Osteoblast (primary cell): Measurements from ENCODE around the gene EIF3L. TPM values are rescaled to one million over a fixed set of nuclear protein-coding genes. Genes with fewer than 3 reads are reported as not detected.

Experiments used
- DNase-seq: peaks from one replicate; pipeline ENCODE4 v3.0.0; 2011; ENCODE audit warnings: low spot score, mixed read lengths; ENCODE audit not compliant: insufficient read length; ENCODE audit errors: missing footprints
- H2AFZ ChIP-seq: 2 replicates; pipeline ENCODE4 v1.6.0; 2011; ENCODE audit warnings: mild to moderate bottlenecking, low read length
- H3K27ac ChIP-seq: 2 replicates; pipeline ENCODE4 v1.5.1; 2011; ENCODE audit warnings: mild to moderate bottlenecking, low read depth, low read length, moderate library complexity
- H3K27me3 ChIP-seq: 2 replicates; pipeline ENCODE4 v1.6.0; 2012; ENCODE audit warnings: mild to moderate bottlenecking, control low read depth, inconsistent platforms, low read length, moderate library complexity; ENCODE audit not compliant: insufficient read depth
- H3K36me3 ChIP-seq: 2 replicates; pipeline ENCODE4 v1.5.1; 2011; ENCODE audit warnings: mild to moderate bottlenecking, low read length, control low read depth, moderate library complexity; ENCODE audit not compliant: insufficient read depth
- H3K4me1 ChIP-seq: 2 replicates; pipeline ENCODE4 v1.5.1; 2011; ENCODE audit warnings: mild to moderate bottlenecking, low read length, control low read depth, moderate library complexity; ENCODE audit not compliant: insufficient read depth
- H3K4me2 ChIP-seq: 2 replicates; pipeline ENCODE4 v1.6.0; 2011; ENCODE audit warnings: mild to moderate bottlenecking, low read length; ENCODE audit not compliant: insufficient read depth
- H3K4me3 ChIP-seq: fragments of 200-600 bp; sonication (generic); 3 replicates; pipeline ENCODE4 v1.5.1; 2012; ENCODE audit warnings: mild to moderate bottlenecking, low read length, inconsistent platforms; ENCODE audit not compliant: insufficient read depth
- H3K79me2 ChIP-seq: 2 replicates; pipeline ENCODE4 v1.6.0; 2012; ENCODE audit warnings: mild to moderate bottlenecking, low read length, control low read depth, inconsistent platforms; ENCODE audit not compliant: insufficient read depth
- H3K9me3 ChIP-seq: 2 replicates; pipeline ENCODE4 v1.5.1; 2011; ENCODE audit warnings: low read depth, low read length, control low read depth
- H4K20me1 ChIP-seq: 2 replicates; pipeline ENCODE4 v1.6.0; 2012; ENCODE audit warnings: mild to moderate bottlenecking, low read length, control low read depth; ENCODE audit not compliant: insufficient read depth
- CTCF ChIP-seq: IDR thresholded peaks from 2 replicates; pipeline ENCODE4 v1.5.1; 2011; ENCODE audit warnings: mild to moderate bottlenecking, low read depth, low read length, moderate library complexity; ENCODE audit errors: extremely low read depth
- total RNA-seq: library from RNA; depleted of rRNA; stranded (reverse); fragments of >200 nt; gene quantifications from 2 replicates; pipeline ENCODE4 v1.2.3, GENCODE V29; 2012

The EIF3L gene
- total RNA-seq, 1 donor, result 280 TPM

GRCh38 chr22:37803195-37803638, 46.0 kb upstream of the EIF3L start:
- DNase-seq, result peak; percentile 73
- Histone ChIP-seq H3K4me3 (peak overlapping the region; percentile 80), H4K20me1 (peaks cover 2% of the 10 kb centered on the region), H3K9me3 (no peaks in the 10 kb centered on the region), H3K4me2 (peak overlapping the region; percentile 91), H3K36me3 (no peaks in the 10 kb centered on the region), H3K4me1 (peaks cover 26% of the 10 kb centered on the region), H3K27me3 (no peaks in the 10 kb centered on the region), H2AFZ (peak overlapping the region; percentile 89), H3K27ac (no peak overlapping the region), H3K79me2 (peaks cover 13% of the 10 kb centered on the region)
- no peak for TF ChIP-seq CTCF

- peak overlapping the region; percentile 98 for H3K4me2 ChIP-seq
- TF ChIP-seq CTCF, result no peak
- H3K4me1 ChIP-seq, result peaks cover 30% of the 10 kb centered on the region
- no peaks in the 10 kb centered on the region for H3K27me3 ChIP-seq
- H4K20me1 ChIP-seq, result peaks cover 2% of the 10 kb centered on the region
- H3K4me3 ChIP-seq, result no peak overlapping the region
- H3K27ac ChIP-seq, result no peak overlapping the region
- no peaks in the 10 kb centered on the region for H3K36me3 ChIP-seq
- no peaks in the 10 kb centered on the region for H3K9me3 ChIP-seq
- peak overlapping the region; percentile 66 for H2AFZ ChIP-seq
- DNase-seq, result peak; percentile 82
- H3K79me2 ChIP-seq, result peaks cover 13% of the 10 kb centered on the region
These were observed 45.4 kb upstream of the EIF3L start for GRCh38 chr22:37803639-37804351.

- peaks cover 13% of the 10 kb centered on the region for H3K79me2 ChIP-seq
- TF ChIP-seq CTCF, result no peak
- H3K4me1 ChIP-seq, result peaks cover 30% of the 10 kb centered on the region
- peak overlapping the region; percentile 82 for H3K27ac ChIP-seq
- H2AFZ ChIP-seq, result peak overlapping the region; percentile 66
- H3K4me2 ChIP-seq, result peak overlapping the region; percentile 98
- peak; percentile 95 for DNase-seq
- no peaks in the 10 kb centered on the region for H3K9me3 ChIP-seq
- H3K36me3 ChIP-seq, result no peaks in the 10 kb centered on the region
- no peaks in the 10 kb centered on the region for H3K27me3 ChIP-seq
- H4K20me1 ChIP-seq, result peaks cover 2% of the 10 kb centered on the region
- H3K4me3 ChIP-seq, result peak overlapping the region; percentile 84
These were observed 44.8 kb upstream of the EIF3L start for GRCh38 chr22:37804352-37804880.

GRCh38 chr22:37804881-37805809, 44.1 kb upstream of the EIF3L start:
- no peak for TF ChIP-seq CTCF
- H3K27ac ChIP-seq, result peak overlapping the region; percentile 82
- H3K27me3 ChIP-seq, result no peaks in the 10 kb centered on the region
- peak overlapping the region; percentile 98 for H3K4me2 ChIP-seq
- peaks cover 30% of the 10 kb centered on the region for H3K4me1 ChIP-seq
- H3K36me3 ChIP-seq, result no peaks in the 10 kb centered on the region
- peak; percentile 97 for DNase-seq
- peak overlapping the region; percentile 91 for H2AFZ ChIP-seq
- no peaks in the 10 kb centered on the region for H3K9me3 ChIP-seq
- peaks cover 13% of the 10 kb centered on the region for H3K79me2 ChIP-seq
- peak overlapping the region; percentile 84 for H3K4me3 ChIP-seq
- H4K20me1 ChIP-seq, result peaks cover 2% of the 10 kb centered on the region
